ENCODE results near the gene HOXD9.

The HOXD9 gene

GRCh38 chr2:176112375-176113302 is 9.9 kb upstream of the HOXD9 start:
- Histone ChIP-seq H3K4me3 (ENCODE audit: insufficient read depth, low read depth, low read length, poor library complexity, severe bottlenecking) (no peak overlapping the region), H3K27ac (ENCODE audit: insufficient read depth, low read length, poor library complexity, severe bottlenecking) (no peak overlapping the region), H3K27me3 (replicated peaks; ENCODE audit: control insufficient read depth, insufficient read depth, low read length, poor library complexity, severe bottlenecking) (peaks cover 91% of the 10 kb centered on the region), H3K9me3 (ENCODE audit: control insufficient read depth, low read length) (no peaks in the 10 kb centered on the region), H3K4me1 (ENCODE audit: control insufficient read depth, insufficient read depth, low read length, poor library complexity, severe bottlenecking) (peaks cover 5% of the 10 kb centered on the region), H3K36me3 (ENCODE audit: control insufficient read depth, insufficient read depth, low read length) (no peaks in the 10 kb centered on the region)
- no peak for DNase-seq

- H3K9me3 ChIP-seq (ENCODE audit: control insufficient read depth, low read length) = no peaks in the 10 kb centered on the region
- H3K27me3 ChIP-seq (replicated peaks; ENCODE audit: control insufficient read depth, insufficient read depth, low read length, poor library complexity, severe bottlenecking) = peaks cover 95% of the 10 kb centered on the region
- H3K4me3 ChIP-seq (ENCODE audit: insufficient read depth, low read depth, low read length, poor library complexity, severe bottlenecking) = no peak overlapping the region
- no peak overlapping the region for H3K27ac ChIP-seq (ENCODE audit: insufficient read depth, low read length, poor library complexity, severe bottlenecking)
- H3K4me1 ChIP-seq (ENCODE audit: control insufficient read depth, insufficient read depth, low read length, poor library complexity, severe bottlenecking) = no peaks in the 10 kb centered on the region
- DNase-seq = no peak
- no peaks in the 10 kb centered on the region for H3K36me3 ChIP-seq (ENCODE audit: control insufficient read depth, insufficient read depth, low read length)
These were observed 8.2 kb upstream of the HOXD9 start for GRCh38 chr2:176114120-176114929.

- no peak overlapping the region for H3K27ac ChIP-seq (ENCODE audit: insufficient read depth, low read length, poor library complexity, severe bottlenecking)
- H3K36me3 ChIP-seq (ENCODE audit: control insufficient read depth, insufficient read depth, low read length) = no peaks in the 10 kb centered on the region
- no peaks in the 10 kb centered on the region for H3K9me3 ChIP-seq (ENCODE audit: control insufficient read depth, low read length)
- H3K27me3 ChIP-seq (replicated peaks; ENCODE audit: control insufficient read depth, insufficient read depth, low read length, poor library complexity, severe bottlenecking) = peaks cover 94% of the 10 kb centered on the region
- no peak for DNase-seq
- H3K4me1 ChIP-seq (ENCODE audit: control insufficient read depth, insufficient read depth, low read length, poor library complexity, severe bottlenecking) = no peaks in the 10 kb centered on the region
- H3K4me3 ChIP-seq (ENCODE audit: insufficient read depth, low read depth, low read length, poor library complexity, severe bottlenecking) = no peak overlapping the region
These were observed 7.4 kb upstream of the HOXD9 start for GRCh38 chr2:176114930-176115625.

- H3K9me3 ChIP-seq (ENCODE audit: control insufficient read depth, low read length) = no peaks in the 10 kb centered on the region
- no peak for DNase-seq
These were observed 6.4 kb upstream of the HOXD9 start, which contains the start of gene HOXD10 for GRCh38 chr2:176115883-176116813. HOXD10 (plus strand) TSS chr2:176116778; CDS start chr2:176116834, 56 bp downstream.

GRCh38 chr2:176117162-176117822 is 5.2 kb upstream of the HOXD9 start:
- Histone ChIP-seq H3K27me3 (replicated peaks; ENCODE audit: control insufficient read depth, insufficient read depth, low read length, poor library complexity, severe bottlenecking) (peaks cover 94% of the 10 kb centered on the region), H3K4me1 (ENCODE audit: control insufficient read depth, insufficient read depth, low read length, poor library complexity, severe bottlenecking) (peaks cover 5% of the 10 kb centered on the region), H3K36me3 (ENCODE audit: control insufficient read depth, insufficient read depth, low read length) (no peaks in the 10 kb centered on the region), H3K27ac (ENCODE audit: insufficient read depth, low read length, poor library complexity, severe bottlenecking) (no peak overlapping the region), H3K9me3 (ENCODE audit: control insufficient read depth, low read length) (no peaks in the 10 kb centered on the region), H3K4me3 (ENCODE audit: insufficient read depth, low read depth, low read length, poor library complexity, severe bottlenecking) (no peak overlapping the region)
- DNase-seq = no peak

More at GRCh38 chr2:176115883-176116813, 6.4 kb upstream of the HOXD9 start, which contains the start of gene HOXD10:
- H3K36me3 ChIP-seq (ENCODE audit: control insufficient read depth, insufficient read depth, low read length) = no peaks in the 10 kb centered on the region
- no peaks in the 10 kb centered on the region for H3K4me1 ChIP-seq (ENCODE audit: control insufficient read depth, insufficient read depth, low read length, poor library complexity, severe bottlenecking)
- peaks cover 94% of the 10 kb centered on the region for H3K27me3 ChIP-seq (replicated peaks; ENCODE audit: control insufficient read depth, insufficient read depth, low read length, poor library complexity, severe bottlenecking)
- no peak within 1 kb of the TSS for H3K4me3 ChIP-seq (ENCODE audit: insufficient read depth, low read depth, low read length, poor library complexity, severe bottlenecking)
- no peak within 1 kb of the TSS for H3K27ac ChIP-seq (ENCODE audit: insufficient read depth, low read length, poor library complexity, severe bottlenecking)

- DNase-seq = no peak
- Histone ChIP-seq H3K27me3 (replicated peaks; ENCODE audit: control insufficient read depth, insufficient read depth, low read length, poor library complexity, severe bottlenecking) (peaks cover 93% of the 10 kb centered on the region), H3K27ac (ENCODE audit: insufficient read depth, low read length, poor library complexity, severe bottlenecking) (no peak overlapping the region), H3K36me3 (ENCODE audit: control insufficient read depth, insufficient read depth, low read length) (no peaks in the 10 kb centered on the region), H3K4me1 (ENCODE audit: control insufficient read depth, insufficient read depth, low read length, poor library complexity, severe bottlenecking) (peaks cover 11% of the 10 kb centered on the region), H3K4me3 (ENCODE audit: insufficient read depth, low read depth, low read length, poor library complexity, severe bottlenecking) (no peak overlapping the region), H3K9me3 (ENCODE audit: control insufficient read depth, low read length) (no peaks in the 10 kb centered on the region)
These were observed 4.6 kb upstream of the HOXD9 start for GRCh38 chr2:176117823-176118371.

GRCh38 chr2:176118601-176119339 is 3.7 kb upstream of the HOXD9 start:
- no peaks in the 10 kb centered on the region for H3K9me3 ChIP-seq (ENCODE audit: control insufficient read depth, low read length)

More at GRCh38 chr2:176118601-176119339, 3.7 kb upstream of the HOXD9 start:
- peaks cover 17% of the 10 kb centered on the region for H3K4me1 ChIP-seq (ENCODE audit: control insufficient read depth, insufficient read depth, low read length, poor library complexity, severe bottlenecking)
- H3K36me3 ChIP-seq (ENCODE audit: control insufficient read depth, insufficient read depth, low read length) = no peaks in the 10 kb centered on the region
- H3K27ac ChIP-seq (ENCODE audit: insufficient read depth, low read length, poor library complexity, severe bottlenecking) = no peak overlapping the region
- no peak for DNase-seq
- H3K27me3 ChIP-seq (replicated peaks; ENCODE audit: control insufficient read depth, insufficient read depth, low read length, poor library complexity, severe bottlenecking) = peaks cover 93% of the 10 kb centered on the region
- no peak overlapping the region for H3K4me3 ChIP-seq (ENCODE audit: insufficient read depth, low read depth, low read length, poor library complexity, severe bottlenecking)
